Urinary bladder (tissue), 4 donors: ENCODE data around the gene DIRAS1. TPM values are rescaled to one million over a fixed set of nuclear protein-coding genes. Genes with fewer than 3 reads are reported as not detected.
A peak's percentile ranks its signal among the peaks of the same experiment; 100 is the strongest.
"Not testable (repeated sequence)": the region's sequence is repeated elsewhere in the genome, so short reads cannot be mapped to it uniquely, and the experiment has no call there.

Source experiments
- DNase-seq: peaks from one replicate; pipeline ENCODE4 v3.0.0-alpha.2; 2015; ENCODE audit errors: extremely low spot score
- H3K27ac ChIP-seq: one replicate; pipeline ENCODE4 v1.5.1; 2013; ENCODE audit warnings: low read depth, mild to moderate bottlenecking, moderate library complexity
- H3K36me3 ChIP-seq: one replicate; pipeline ENCODE4 v1.6.1; 2013; ENCODE audit warnings: mild to moderate bottlenecking, moderate library complexity; ENCODE audit not compliant: insufficient read depth
- H3K4me1 ChIP-seq: one replicate; pipeline ENCODE4 v1.6.1; 2013; ENCODE audit warnings: mild to moderate bottlenecking, moderate library complexity; ENCODE audit not compliant: insufficient read depth
- H3K4me3 ChIP-seq: one replicate; pipeline ENCODE4 v1.5.1; 2013; ENCODE audit warnings: low read depth, low read length
- WGBS: extraction: QIAGEN DNeasy Blood & Tissue Kit; methylation state at CpG from one replicate; pipeline ENCODE4 v1.1.7; 2013; 5-methylcytosine and 5-hydroxymethylcytosine counted together
- polyA plus RNA-seq: library from polyadenylated mRNA; stranded (reverse); fragments of 200-250 nt; gene quantifications from one replicate; pipeline ENCODE4 v1.2.3, GENCODE V29; 2013
- total RNA-seq: library from RNA; depleted of rRNA; stranded (reverse); fragments of >200 nt; gene quantifications from one replicate; pipeline ENCODE4 v1.2.3, GENCODE V29; 2014
- donor health status: healthy with polysubstance abuse.
- donor health status: healthy.

DIRAS1 gene
- total and polyA plus RNA-seq, 2 donors: 3.2 to 13.3 TPM

- 9% methylated on average over 9 of the region's 9 CpGs for WGBS
- Histone ChIP-seq H3K36me3 (no peaks in the 10 kb centered on the region), H3K27ac (no peak overlapping the region), H3K4me1 (no peaks in the 10 kb centered on the region), H3K4me3 (peak overlapping the region; percentile 53)
- DNase-seq: no peak
These were observed 19.6 kb downstream of the DIRAS1 start for GRCh38 chr19:2701361-2702169.

- Histone ChIP-seq H3K4me3 (no peak overlapping the region), H3K27ac (no peak overlapping the region)
- 40% methylated on average over 26 of the region's 26 CpGs for WGBS
These were observed 20.4 kb downstream of the DIRAS1 start for GRCh38 chr19:2700660-2701360.

GRCh38 chr19:2699413-2700140 lies 21.6 kb downstream of the DIRAS1 start:
- WGBS: 71% methylated on average over 15 of the region's 15 CpGs
- Histone ChIP-seq H3K4me3 (no peak overlapping the region), H3K27ac (no peak overlapping the region), H3K36me3 (no peaks in the 10 kb centered on the region), H3K4me1 (no peaks in the 10 kb centered on the region)
- no peak for DNase-seq

More at GRCh38 chr19:2700660-2701360, 20.4 kb downstream of the DIRAS1 start:
- no peak for DNase-seq
- Histone ChIP-seq H3K36me3 (no peaks in the 10 kb centered on the region), H3K4me1 (no peaks in the 10 kb centered on the region)

- DNase-seq: no peak
- H3K4me1 ChIP-seq: no peaks in the 10 kb centered on the region
- H3K4me3 ChIP-seq: no peak overlapping the region
- no peaks in the 10 kb centered on the region for H3K36me3 ChIP-seq
- 60% methylated on average over 5 of the region's 5 CpGs for WGBS
- H3K27ac ChIP-seq: no peak overlapping the region
These were observed 27.0 kb downstream of the DIRAS1 start for GRCh38 chr19:2694196-2694595.

GRCh38 chr19:2693492-2694160 lies 27.5 kb downstream of the DIRAS1 start:
- no peak overlapping the region for H3K4me3 ChIP-seq
- H3K36me3 ChIP-seq: no peaks in the 10 kb centered on the region
- WGBS: 36% methylated on average over 12 of the region's 12 CpGs
- no peak for DNase-seq
- H3K27ac ChIP-seq: no peak overlapping the region
- no peaks in the 10 kb centered on the region for H3K4me1 ChIP-seq

GRCh38 chr19:2691951-2692350 lies 29.2 kb downstream of the DIRAS1 start:
- WGBS: 90% methylated on average over 9 of the region's 9 CpGs
- no peaks in the 10 kb centered on the region for H3K36me3 ChIP-seq
- no peaks in the 10 kb centered on the region for H3K4me1 ChIP-seq
- no peak for DNase-seq
- H3K4me3 ChIP-seq: no peak overlapping the region
- H3K27ac ChIP-seq: no peak overlapping the region

GRCh38 chr19:2690856-2691255 lies 30.3 kb downstream of the DIRAS1 start:
- no peaks in the 10 kb centered on the region for H3K36me3 ChIP-seq
- 92% methylated on average over 11 of the region's 11 CpGs for WGBS
- no peaks in the 10 kb centered on the region for H3K4me1 ChIP-seq
- no peak overlapping the region for H3K27ac ChIP-seq
- no peak for DNase-seq
- no peak overlapping the region for H3K4me3 ChIP-seq

- H3K4me1 ChIP-seq: no peaks in the 10 kb centered on the region
- no peak overlapping the region for H3K4me3 ChIP-seq
- no peak overlapping the region for H3K27ac ChIP-seq
- no peaks in the 10 kb centered on the region for H3K36me3 ChIP-seq
- DNase-seq: no peak
- 90% methylated on average over 17 of the region's 17 CpGs for WGBS
These were observed 34.8 kb downstream of the DIRAS1 start for GRCh38 chr19:2686360-2686759.

GRCh38 chr19:2685204-2685704 lies 35.9 kb downstream of the DIRAS1 start:
- Histone ChIP-seq H3K36me3 (no peaks in the 10 kb centered on the region), H3K4me3 (no peak overlapping the region), H3K4me1 (no peaks in the 10 kb centered on the region), H3K27ac (no peak overlapping the region)
- no peak for DNase-seq
- 93% methylated on average over 6 of the region's 6 CpGs for WGBS

GRCh38 chr19:2683430-2684003 lies 37.7 kb downstream of the DIRAS1 start:
- Histone ChIP-seq H3K4me3 (no peak overlapping the region), H3K4me1 (no peaks in the 10 kb centered on the region), H3K36me3 (no peaks in the 10 kb centered on the region), H3K27ac (no peak overlapping the region)
- 77% methylated on average over 20 of the region's 20 CpGs for WGBS
- no peak for DNase-seq

- WGBS: 94% methylated on average over 11 of the region's 11 CpGs
- Histone ChIP-seq H3K27ac (no peak overlapping the region), H3K36me3 (no peaks in the 10 kb centered on the region), H3K4me3 (no peak overlapping the region), H3K4me1 (no peaks in the 10 kb centered on the region)
- DNase-seq: no peak
These were observed 40.4 kb downstream of the DIRAS1 start for GRCh38 chr19:2680808-2681207.

GRCh38 chr19:2679439-2679838 lies 41.7 kb downstream of the DIRAS1 start:
- no peak overlapping the region for H3K4me3 ChIP-seq
- no peaks in the 10 kb centered on the region for H3K4me1 ChIP-seq
- no peak for DNase-seq
- H3K27ac ChIP-seq: no peak overlapping the region
- no peaks in the 10 kb centered on the region for H3K36me3 ChIP-seq
- WGBS: 94% methylated on average over 2 of the region's 2 CpGs

GRCh38 chr19:2678948-2679347 lies 42.2 kb downstream of the DIRAS1 start:
- not testable (repeated sequence) for H3K27ac ChIP-seq, H3K4me3 ChIP-seq, DNase-seq, H3K36me3 ChIP-seq, H3K4me1 ChIP-seq
- WGBS: 95% methylated on average over 5 of the region's 5 CpGs
